ENCODE measurements around the gene SSH2. TPM values are rescaled to one million over a fixed set of nuclear protein-coding genes. Genes with fewer than 3 reads are reported as not detected.

SSH2 gene
- total RNA-seq, 2 donors from 2014 or later, result 28.1 to 28.2 TPM

DNA sequence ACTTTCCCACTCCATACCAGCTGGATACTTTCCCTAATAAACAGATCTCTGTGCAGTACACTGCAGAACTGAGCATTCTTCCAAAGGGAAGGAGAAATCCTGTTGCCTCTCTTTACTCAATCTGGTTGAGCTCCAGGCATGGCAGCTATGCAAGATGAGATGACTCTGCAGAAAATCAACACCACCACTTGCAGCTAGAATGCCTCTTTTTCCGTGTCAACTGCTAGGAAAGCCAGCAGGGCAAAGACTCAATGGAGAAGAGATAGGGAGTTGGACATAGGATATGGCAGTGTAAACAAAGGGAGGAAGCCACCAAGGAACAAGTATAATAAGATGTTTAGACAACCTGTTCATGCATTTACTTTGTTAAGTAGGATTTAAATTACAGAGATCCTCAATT is 266.9 kb downstream of the SSH2 start:
- Histone ChIP-seq H3K9ac (ENCODE audit: low read depth in 2 of 2, low read length in 2 of 2) (no peak overlapping the region), H3K9me3 (no peaks in the 10 kb centered on the region)

GRCh38 chr17:29661213-29661612 is 268.8 kb downstream of the SSH2 start:
- no peaks in the 10 kb centered on the region for H3K9me3 ChIP-seq
- H3K9ac ChIP-seq (ENCODE audit: low read depth in 2 of 2, low read length in 2 of 2), result no peak overlapping the region
- H3K4me1 ChIP-seq, result no peaks in the 10 kb centered on the region
- H3K27me3 ChIP-seq, result no peaks in the 10 kb centered on the region
- no peak overlapping the region for H3K4me3 ChIP-seq
- no peak for DNase-seq
- no peak for TF ChIP-seq CTCF (IDR thresholded peaks at IDR 0.05)
- intact Hi-C loops (cut with DNase I), result no loop called here
- H3K36me3 ChIP-seq, result no peaks in the 10 kb centered on the region
- no peak overlapping the region for H3K27ac ChIP-seq

More for the DNA sequence above, 266.9 kb downstream of the SSH2 start:
- Histone ChIP-seq H3K36me3 (no peaks in the 10 kb centered on the region), H3K4me3 (no peak overlapping the region), H3K27me3 (no peaks in the 10 kb centered on the region), H3K27ac (no peak overlapping the region), H3K4me1 (no peaks in the 10 kb centered on the region)
- DNase-seq, result no peak
- no peak for TF ChIP-seq CTCF (IDR thresholded peaks at IDR 0.05)
- intact Hi-C loops (cut with DNase I), result no loop called here

DNA sequence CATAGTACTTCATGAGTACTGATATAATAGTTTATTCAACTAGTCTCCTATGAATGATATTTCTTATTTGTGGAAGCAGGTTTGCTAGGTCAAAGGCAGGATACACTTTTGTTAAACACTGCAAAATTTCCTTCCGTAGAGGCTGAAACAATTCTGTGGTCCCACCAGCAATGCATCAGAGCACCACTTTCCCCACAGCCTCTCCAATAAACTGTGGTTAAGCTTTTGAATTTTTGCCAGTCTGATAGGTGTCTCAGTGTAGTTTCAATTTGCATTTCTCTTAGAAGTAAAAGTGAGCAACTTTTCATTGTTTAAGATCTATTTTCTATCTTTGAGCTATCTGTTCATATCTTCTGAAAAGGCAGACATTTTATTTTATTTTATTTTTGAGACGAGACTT is 270.9 kb downstream of the SSH2 start:
- no peak overlapping the region for H3K4me3 ChIP-seq
- no peak overlapping the region for H3K9ac ChIP-seq (ENCODE audit: low read depth in 2 of 2, low read length in 2 of 2)
- intact Hi-C loops (cut with DNase I), result no loop called here

GRCh38 chr17:29655323-29655722 is 274.7 kb downstream of the SSH2 start:
- intact Hi-C loops (cut with DNase I), result no loop called here
- H3K36me3 ChIP-seq, result no peaks in the 10 kb centered on the region
- H3K4me1 ChIP-seq, result no peaks in the 10 kb centered on the region
- no peak overlapping the region for H3K9ac ChIP-seq (ENCODE audit: low read depth in 2 of 2, low read length in 2 of 2)
- no peak for DNase-seq
- TF ChIP-seq CTCF (IDR thresholded peaks at IDR 0.05), result no peak
- no peak overlapping the region for H3K4me3 ChIP-seq
- H3K27me3 ChIP-seq, result no peaks in the 10 kb centered on the region
- no peaks in the 10 kb centered on the region for H3K9me3 ChIP-seq
- H3K27ac ChIP-seq, result no peak overlapping the region

More for the DNA sequence above, 270.9 kb downstream of the SSH2 start:
- no peaks in the 10 kb centered on the region for H3K27me3 ChIP-seq
- H3K9me3 ChIP-seq, result no peaks in the 10 kb centered on the region
- H3K27ac ChIP-seq, result no peak overlapping the region
- H3K4me1 ChIP-seq, result no peaks in the 10 kb centered on the region
- no peaks in the 10 kb centered on the region for H3K36me3 ChIP-seq
- DNase-seq, result no peak
- TF ChIP-seq CTCF (IDR thresholded peaks at IDR 0.05), result no peak

DNA sequence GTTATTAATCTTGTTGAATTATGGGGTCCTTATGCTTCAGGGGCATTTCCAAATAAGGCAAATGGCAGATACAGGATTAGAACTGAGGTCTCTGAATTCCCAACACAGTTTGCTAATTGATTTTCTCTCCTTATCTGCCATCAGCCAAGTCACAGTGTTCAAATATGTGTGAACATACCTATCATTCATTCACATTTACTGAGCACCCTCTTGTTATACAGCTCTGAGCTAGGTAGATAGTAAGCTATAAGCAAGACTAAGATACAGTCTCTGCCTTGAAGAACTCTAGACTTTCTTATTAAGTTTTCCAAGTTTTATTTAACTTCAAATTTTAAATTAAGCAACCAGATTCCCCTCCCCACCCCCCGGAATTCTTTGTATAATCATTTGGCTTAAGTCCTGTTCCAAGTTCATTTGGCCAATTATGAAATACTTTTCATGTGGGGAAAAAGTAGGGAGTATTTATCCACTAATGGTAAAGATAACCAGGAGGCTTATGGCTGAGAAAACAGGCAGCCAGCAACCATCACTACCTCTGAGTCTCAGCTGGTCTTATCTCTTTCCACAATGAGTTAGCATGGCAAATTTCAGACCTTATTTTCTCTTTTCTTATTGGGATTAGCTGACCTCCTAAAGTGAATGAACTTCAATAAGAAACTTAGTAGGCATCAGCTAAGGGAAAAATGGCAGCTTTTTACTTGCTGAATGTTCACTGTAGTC is 275.9 kb downstream of the SSH2 start:
- Histone ChIP-seq H3K9me3 (no peaks in the 10 kb centered on the region), H3K4me3 (no peak overlapping the region), H3K4me1 (no peaks in the 10 kb centered on the region), H3K36me3 (no peaks in the 10 kb centered on the region), H3K9ac (ENCODE audit: low read depth in 2 of 2, low read length in 2 of 2) (no peak overlapping the region), H3K27me3 (no peaks in the 10 kb centered on the region), H3K27ac (no peak overlapping the region)
- no peak for DNase-seq
- TF ChIP-seq CTCF (IDR thresholded peaks at IDR 0.05), result no peak
- intact Hi-C loops (cut with DNase I), result no loop called here
